Stimulated activated CD4-positive, alpha-beta T cell treated with anti-CD3 and anti-CD28 coated beads, Interleukin-15, amount 100 ng/mL, for 24 hours (primary cell): ENCODE data around the gene SUB1.
"Not testable (repeated sequence)": the region's sequence is repeated elsewhere in the genome, so short reads cannot be mapped to it uniquely, and the experiment has no call there.

Experiments used
- DNase-seq: peaks from one replicate; pipeline ENCODE4 v3.0.0-alpha.2; 2020

The SUB1 gene

DNA sequence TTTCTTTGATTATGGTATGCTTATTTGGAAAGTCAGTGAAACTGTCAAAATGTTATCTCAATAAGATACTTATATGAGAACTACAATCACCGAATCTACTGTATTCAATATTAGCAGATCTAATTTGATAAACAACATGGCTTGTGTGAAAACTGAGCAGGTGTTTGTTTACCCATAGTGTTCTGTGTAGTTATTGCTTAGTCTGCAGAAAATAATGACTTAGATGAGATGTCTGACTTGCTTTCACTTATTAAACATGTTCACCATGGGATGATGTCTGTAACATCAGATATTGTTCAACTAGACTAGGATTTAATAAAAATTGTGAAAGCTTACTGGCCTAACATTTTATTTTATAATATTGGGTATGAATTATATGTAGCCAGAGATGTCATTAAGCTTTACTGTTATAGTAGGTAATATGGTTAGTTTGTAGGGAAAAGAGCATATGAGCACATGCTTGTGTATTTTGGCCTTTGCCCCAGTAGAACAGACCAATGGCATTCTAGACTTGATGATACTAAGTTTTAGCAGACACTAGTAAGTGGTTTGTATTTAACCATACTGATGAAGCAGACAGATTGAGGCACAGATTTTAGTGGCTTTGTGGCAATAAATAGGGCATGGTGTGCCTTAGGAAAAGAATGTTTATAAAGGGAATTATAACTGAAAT, 16.4 kb downstream of the SUB1 start:
- DNase-seq, result no peak

GRCh38 chr5:32602906-32603305, 17.5 kb downstream of the SUB1 start:
- DNase-seq, result no peak

DNA sequence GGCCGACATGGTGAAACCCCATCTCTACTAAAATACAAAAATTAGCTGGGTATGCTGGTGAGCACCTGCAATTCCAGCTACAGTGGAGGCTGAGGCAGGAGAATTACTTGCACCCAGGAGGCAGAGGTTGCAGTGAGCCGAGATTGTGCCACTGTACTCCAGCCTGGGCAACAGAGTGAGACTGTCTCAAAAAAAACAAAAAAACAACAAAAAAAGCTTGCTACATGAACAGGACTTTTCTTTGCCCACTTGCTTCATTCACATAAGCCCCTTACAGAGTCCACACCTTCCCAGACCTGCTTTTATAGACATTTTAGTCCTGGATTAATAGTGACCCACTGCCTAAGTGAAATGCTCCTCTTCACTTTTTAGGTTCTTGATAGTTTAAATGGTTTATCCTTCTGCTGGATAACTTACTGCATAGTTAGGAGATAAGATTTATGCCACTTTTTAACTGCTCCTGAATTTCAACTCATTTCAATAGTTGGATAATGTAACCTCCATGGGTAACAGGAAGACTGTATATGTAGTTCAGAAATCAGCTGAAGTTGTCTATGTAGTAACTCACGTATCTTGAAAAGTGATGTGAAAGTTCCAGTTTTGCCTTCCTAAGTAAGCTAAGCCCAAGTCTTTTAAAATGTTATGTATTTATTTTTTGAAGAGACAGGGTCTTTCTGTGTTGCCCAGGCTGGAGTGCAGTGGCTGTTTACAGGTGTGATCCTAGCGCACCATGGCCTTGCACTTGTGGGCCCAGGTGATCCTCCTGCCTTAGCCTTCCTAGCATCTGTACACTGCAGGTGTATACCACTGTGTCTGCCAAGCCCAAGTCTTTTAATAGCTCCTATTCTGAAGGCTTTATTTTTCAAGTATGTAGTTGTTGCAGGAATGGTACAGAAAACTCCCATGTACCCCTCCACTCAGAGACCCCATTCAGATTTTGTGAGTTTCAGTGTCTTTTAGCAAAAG, 19.7 kb downstream of the SUB1 start:
- no peak for DNase-seq

GRCh38 chr5:32605766-32606152, 20.4 kb downstream of the SUB1 start:
- DNase-seq, result no peak

GRCh38 chr5:32612134-32612888, 27.0 kb downstream of the SUB1 start:
- DNase-seq, result no peak

DNA sequence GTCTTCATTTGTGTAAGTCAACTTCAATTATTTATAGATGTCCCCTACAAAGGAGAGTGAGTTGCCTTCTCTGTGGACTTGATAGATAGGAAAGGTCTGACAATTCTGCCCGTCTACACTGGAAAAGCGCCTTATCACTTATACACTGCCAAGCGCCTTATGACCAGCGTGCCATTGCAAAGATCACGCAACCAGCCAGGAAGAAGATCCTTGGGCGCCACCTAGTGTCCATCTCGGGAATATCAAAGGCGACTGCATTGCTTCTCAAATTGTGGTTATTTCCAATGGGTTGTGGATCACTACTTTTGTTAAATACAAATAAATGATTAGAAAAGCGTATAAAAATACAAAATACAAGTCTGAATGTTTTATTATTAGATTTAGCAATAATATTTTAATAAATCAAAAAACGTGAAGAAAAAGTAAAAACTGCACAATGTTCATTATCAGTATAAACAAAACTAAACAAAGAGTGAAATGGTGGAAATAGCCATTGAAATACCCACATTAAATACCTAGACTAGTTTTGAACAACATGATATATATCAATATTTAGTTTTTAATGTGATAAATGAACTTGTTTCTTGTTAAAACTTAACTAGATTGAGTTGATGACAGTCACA, 27.8 kb downstream of the SUB1 start:
- DNase-seq, result peak; percentile 87

GRCh38 chr5:32615236-32615635, 29.9 kb downstream of the SUB1 start:
- no peak for DNase-seq

DNA sequence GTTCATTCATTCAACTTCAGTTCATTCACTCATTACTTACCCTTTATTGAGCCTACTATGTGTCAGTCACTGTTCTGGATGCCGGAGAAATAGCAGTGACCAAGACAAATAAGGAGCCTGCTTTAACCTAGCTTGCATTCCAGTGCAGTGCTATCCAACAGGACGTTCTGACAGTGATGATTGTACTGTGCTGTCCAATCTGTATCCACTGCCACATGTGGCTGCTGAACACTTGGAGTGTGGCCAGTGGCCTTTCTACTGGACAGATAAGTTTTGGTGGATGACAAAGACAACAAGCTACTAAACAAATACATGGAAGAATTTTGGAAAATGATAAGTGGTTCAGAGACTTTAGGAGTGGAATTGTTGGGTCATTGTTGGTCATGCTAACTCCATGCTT, 33.6 kb downstream of the SUB1 start:
- no peak for DNase-seq

- no peak for DNase-seq
These were observed 35.9 kb downstream of the SUB1 start for GRCh38 chr5:32621256-32621655.

- no peak for DNase-seq
These were observed 39.7 kb downstream of the SUB1 start for GRCh38 chr5:32625106-32625505.

DNA sequence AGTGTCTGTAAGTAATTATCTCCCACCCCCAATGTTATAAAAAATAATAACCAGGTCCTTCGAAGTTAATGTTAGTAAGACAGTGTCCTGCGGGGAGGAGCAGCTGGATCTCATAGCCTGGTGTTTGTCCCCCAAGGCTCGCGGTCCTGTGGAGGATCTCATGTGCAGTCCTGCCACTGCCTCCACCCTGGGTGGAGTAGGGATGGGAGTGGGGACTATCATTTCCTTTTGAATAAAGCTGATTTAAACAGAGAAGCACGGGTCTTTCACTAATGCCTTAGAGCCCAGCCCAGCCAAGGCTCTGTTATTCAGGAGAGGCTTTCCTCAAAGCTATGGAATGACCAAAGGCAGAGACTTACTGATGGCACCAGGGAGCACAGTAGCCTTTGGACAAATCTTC, 40.2 kb downstream of the SUB1 start:
- DNase-seq, result no peak

GRCh38 chr5:32627219-32627870, 42.0 kb downstream of the SUB1 start:
- no peak for DNase-seq

DNA sequence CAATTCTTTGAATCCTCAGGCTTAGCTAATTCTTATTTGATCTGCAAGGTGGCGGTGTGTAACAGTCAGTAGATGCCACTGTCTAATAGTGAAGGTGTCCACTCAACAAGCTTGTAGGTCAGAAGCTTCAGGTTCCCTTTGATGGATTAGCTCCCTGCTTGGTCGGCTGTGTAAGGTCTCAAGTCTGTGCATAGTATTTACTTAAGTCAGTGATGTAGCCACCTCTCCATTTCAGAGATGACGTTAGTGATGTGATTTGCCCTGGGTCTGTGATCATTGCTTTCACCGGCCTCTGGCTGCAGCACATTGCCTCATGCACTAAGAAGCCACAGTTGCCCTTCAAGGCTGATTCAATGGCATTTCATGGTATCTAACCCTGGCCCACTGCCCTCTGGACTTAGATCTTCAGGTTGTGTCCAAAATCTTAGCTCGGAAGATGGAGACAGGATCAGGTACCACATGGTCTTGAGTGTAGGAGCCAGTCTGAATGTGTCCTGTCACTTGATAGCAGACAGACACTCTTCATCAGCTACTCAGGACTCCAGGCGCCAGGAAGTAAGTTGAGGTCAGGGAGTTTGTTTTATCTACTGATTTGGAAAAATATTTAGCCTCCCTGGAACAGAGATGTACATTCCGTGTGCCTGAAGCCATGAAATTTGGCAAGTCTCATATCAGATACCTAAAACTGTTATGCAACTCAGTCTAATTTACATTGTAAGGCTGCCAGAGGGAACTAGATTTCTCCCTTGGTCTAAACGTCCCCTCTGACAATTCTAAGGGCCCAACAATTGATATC, 42.9 kb downstream of the SUB1 start:
- no peak for DNase-seq

DNA sequence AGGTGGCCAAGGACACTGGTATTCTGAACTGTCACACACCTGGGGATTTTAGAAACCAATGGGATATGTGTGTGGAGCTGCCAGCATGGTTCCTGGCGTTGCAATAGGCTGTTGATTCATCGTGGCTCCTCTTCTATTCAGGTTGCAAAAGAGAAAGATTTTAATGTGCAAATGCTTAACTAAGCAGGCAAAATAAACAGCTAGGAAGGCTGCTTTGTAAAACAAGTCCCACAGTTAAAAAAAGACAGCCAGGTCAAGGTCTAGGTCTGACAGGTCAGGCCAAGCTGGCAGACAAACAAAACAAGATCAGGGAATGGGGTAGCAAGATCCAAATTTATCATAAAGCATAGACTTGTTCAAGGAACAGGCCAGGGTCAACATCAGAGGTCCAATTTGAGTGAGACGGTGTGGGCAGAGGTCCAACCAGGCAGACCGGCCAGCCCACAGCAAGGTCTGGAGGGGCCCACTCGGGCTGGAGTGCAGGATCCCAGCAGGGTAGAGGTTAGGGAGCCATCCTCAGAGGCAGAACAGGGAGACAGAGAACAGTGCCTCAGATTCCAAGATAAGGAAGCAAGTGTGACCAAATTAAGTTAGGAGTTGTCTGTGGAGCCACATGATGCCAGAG, 45.6 kb downstream of the SUB1 start:
- DNase-seq, result no peak

DNA sequence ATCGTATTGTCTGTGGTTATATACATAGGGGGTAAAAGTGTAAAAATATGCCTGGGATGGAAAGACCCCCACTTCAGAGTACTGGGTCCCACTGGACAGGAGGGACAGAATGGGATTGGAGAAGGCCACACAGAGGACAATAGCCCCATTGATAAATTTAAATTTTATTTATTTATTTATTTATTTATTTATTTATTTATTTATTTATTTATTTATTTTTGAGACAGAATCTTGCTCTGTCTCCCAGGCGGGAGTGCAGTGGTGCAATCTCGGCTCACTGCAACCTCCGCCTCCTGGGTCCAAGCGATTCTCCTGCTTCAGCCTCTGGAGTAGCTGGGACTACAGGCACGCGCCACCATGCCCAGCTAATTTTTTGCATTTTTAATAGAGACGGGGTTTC, 47.7 kb downstream of the SUB1 start:
- not testable (repeated sequence) for DNase-seq

DNA sequence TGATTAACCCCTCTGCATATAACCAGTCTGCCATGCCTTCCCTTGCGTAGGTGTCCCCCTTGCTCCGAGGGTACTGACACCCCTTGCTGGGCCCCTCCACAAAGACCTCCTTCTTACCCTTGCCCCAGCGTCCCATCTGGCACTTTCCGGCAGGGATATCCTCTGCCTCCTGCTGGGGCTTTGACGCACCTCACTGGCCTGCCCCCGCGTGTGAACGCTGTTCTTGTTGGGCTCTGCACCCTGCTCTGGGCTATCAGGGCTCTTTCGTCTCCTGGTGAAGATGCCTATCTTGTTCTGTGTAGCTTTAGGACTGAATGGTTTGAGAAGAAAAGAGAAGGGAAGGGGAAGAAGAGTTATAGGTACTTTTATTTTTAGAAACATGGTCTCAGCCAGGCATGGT, 53.0 kb downstream of the SUB1 start:
- no peak for DNase-seq

GRCh38 chr5:32639943-32640342, 54.6 kb downstream of the SUB1 start:
- DNase-seq, result no peak

- DNase-seq, result no peak
These were observed 57.1 kb downstream of the SUB1 start for GRCh38 chr5:32642276-32643002.

GRCh38 chr5:32645246-32645645, 59.9 kb downstream of the SUB1 start:
- no peak for DNase-seq
